ENCODE measurements around the gene C22orf39. TPM values are rescaled to one million over a fixed set of nuclear protein-coding genes. Genes with fewer than 3 reads are reported as not detected.

C22orf39 gene
- total RNA-seq, 1 donor from 2014 or later, result 26.6 TPM

DNA sequence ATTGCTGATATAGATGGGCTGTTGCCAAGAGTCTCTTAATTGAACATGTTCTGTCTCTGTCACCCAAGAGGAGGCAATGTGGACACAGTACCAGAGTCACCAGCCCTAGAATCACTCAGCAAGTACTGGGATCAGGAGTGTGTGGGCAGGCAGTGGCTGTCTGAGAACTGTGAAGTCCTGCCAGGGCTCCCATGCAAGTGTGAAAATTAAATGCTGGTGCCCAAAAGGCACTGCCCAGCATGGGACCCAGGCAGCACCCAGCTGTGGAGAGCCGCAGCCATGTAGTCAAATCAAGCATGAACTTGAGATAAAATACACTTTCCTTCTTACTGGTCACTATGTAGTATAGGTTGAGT, 35.8 kb downstream of the C22orf39 start:
- no peak for DNase-seq (ENCODE audit: low spot score)
- Mint-ChIP-seq H3K27me3 (ENCODE audit: unreplicated experiment) (no peaks in the 10 kb centered on the region), H3K36me3 (ENCODE audit: low read depth, unreplicated experiment) (peaks cover 9% of the 10 kb centered on the region), H3K9me3 (ENCODE audit: unreplicated experiment) (no peaks in the 10 kb centered on the region), H3K4me3 (ENCODE audit: unreplicated experiment) (no peak overlapping the region), H3K27ac (ENCODE audit: unreplicated experiment) (no peak overlapping the region), H3K4me1 (ENCODE audit: unreplicated experiment) (no peaks in the 10 kb centered on the region)
- TF ChIP-seq, protein P1, sequence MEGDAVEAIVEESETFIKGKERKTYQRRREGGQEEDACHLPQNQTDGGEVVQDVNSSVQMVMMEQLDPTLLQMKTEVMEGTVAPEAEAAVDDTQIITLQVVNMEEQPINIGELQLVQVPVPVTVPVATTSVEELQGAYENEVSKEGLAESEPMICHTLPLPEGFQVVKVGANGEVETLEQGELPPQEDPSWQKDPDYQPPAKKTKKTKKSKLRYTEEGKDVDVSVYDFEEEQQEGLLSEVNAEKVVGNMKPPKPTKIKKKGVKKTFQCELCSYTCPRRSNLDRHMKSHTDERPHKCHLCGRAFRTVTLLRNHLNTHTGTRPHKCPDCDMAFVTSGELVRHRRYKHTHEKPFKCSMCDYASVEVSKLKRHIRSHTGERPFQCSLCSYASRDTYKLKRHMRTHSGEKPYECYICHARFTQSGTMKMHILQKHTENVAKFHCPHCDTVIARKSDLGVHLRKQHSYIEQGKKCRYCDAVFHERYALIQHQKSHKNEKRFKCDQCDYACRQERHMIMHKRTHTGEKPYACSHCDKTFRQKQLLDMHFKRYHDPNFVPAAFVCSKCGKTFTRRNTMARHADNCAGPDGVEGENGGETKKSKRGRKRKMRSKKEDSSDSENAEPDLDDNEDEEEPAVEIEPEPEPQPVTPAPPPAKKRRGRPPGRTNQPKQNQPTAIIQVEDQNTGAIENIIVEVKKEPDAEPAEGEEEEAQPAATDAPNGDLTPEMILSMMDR (IDR thresholded peaks at IDR 0.05; ENCODE audit: unreplicated experiment), result no peak

DNA sequence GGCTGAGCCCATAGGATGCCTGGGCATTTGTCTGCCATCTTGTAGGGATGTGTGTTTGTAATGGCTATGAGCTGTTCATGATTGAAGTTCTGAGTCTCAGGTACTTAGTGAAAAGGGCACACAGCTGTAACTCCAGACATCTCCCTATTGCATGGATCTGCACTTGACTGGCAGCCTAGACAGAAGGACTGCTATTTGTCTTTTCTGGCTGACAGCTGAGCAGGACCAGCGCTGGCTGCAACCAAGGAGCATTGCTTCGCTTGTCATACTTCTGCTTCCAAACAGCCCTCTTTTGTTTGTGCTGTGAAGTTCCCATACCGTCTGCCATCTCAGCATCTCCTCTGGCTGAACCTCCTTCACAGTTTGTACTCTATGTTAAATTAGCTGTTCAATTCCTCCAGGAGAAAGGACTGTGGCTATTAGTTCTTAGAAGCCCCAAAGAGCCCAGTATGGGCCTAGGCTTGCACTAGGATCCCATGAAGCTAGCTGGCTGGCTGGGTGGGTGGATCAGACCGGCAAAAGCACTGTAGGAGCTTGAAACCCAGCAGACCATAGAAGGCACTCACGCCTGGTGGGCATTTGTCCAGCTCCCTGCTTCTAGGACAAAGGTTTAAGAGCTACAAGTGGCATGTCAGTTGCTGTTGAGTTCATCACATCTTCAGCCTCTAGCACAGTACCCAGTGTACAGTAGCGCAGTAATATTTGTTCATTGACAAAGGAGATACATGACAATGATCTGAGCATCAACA, 36.4 kb downstream of the C22orf39 start:
- Mint-ChIP-seq H3K36me3 (ENCODE audit: low read depth, unreplicated experiment) (peaks cover 9% of the 10 kb centered on the region), H3K4me1 (ENCODE audit: unreplicated experiment) (no peaks in the 10 kb centered on the region), H3K27ac (ENCODE audit: unreplicated experiment) (no peak overlapping the region), H3K27me3 (ENCODE audit: unreplicated experiment) (no peaks in the 10 kb centered on the region), H3K4me3 (ENCODE audit: unreplicated experiment) (no peak overlapping the region), H3K9me3 (ENCODE audit: unreplicated experiment) (no peaks in the 10 kb centered on the region)
- TF ChIP-seq, protein P1 (IDR thresholded peaks at IDR 0.05; ENCODE audit: unreplicated experiment), result no peak
- no peak for DNase-seq (ENCODE audit: low spot score)

GRCh38 chr22:19407649-19408606, 39.6 kb downstream of the C22orf39 start:
- DNase-seq (ENCODE audit: low spot score), result no peak
- Mint-ChIP-seq H3K27me3 (ENCODE audit: unreplicated experiment) (no peaks in the 10 kb centered on the region), H3K4me1 (ENCODE audit: unreplicated experiment) (no peaks in the 10 kb centered on the region), H3K4me3 (ENCODE audit: unreplicated experiment) (peak overlapping the region; percentile 56), H3K9me3 (ENCODE audit: unreplicated experiment) (no peaks in the 10 kb centered on the region), H3K27ac (ENCODE audit: unreplicated experiment) (no peak overlapping the region), H3K36me3 (ENCODE audit: low read depth, unreplicated experiment) (peaks cover 14% of the 10 kb centered on the region)
- TF ChIP-seq, protein P1 (IDR thresholded peaks at IDR 0.05; ENCODE audit: unreplicated experiment), result no peak

GRCh38 chr22:19406846-19407245, 40.7 kb downstream of the C22orf39 start:
- H3K9me3 Mint-ChIP-seq (ENCODE audit: unreplicated experiment), result no peaks in the 10 kb centered on the region
- DNase-seq (ENCODE audit: low spot score), result no peak
- peaks cover 17% of the 10 kb centered on the region for H3K36me3 Mint-ChIP-seq (ENCODE audit: low read depth, unreplicated experiment)
- H3K4me3 Mint-ChIP-seq (ENCODE audit: unreplicated experiment), result peak overlapping the region; percentile 15
- peaks cover 2% of the 10 kb centered on the region for H3K27me3 Mint-ChIP-seq (ENCODE audit: unreplicated experiment)
- TF ChIP-seq, protein P1 (IDR thresholded peaks at IDR 0.05; ENCODE audit: unreplicated experiment), result no peak
- H3K27ac Mint-ChIP-seq (ENCODE audit: unreplicated experiment), result no peak overlapping the region
- peaks cover 7% of the 10 kb centered on the region for H3K4me1 Mint-ChIP-seq (ENCODE audit: unreplicated experiment)

All from endothelial cell (in vitro differentiated cells).